HG03060 (cell line): ENCODE data around the gene HGFAC.
"Not testable (repeated sequence)": the region's sequence is repeated elsewhere in the genome, so short reads cannot be mapped to it uniquely, and the experiment has no call there.

Source experiments
- ATAC-seq: cut with Tn5 transposase; IDR thresholded peaks from one replicate; pipeline ENCODE4 v1.9.1; 2021; ENCODE audit warnings: low read depth, moderate number of reproducible peaks; ENCODE audit not compliant: unreplicated experiment

The HGFAC gene

DNA sequence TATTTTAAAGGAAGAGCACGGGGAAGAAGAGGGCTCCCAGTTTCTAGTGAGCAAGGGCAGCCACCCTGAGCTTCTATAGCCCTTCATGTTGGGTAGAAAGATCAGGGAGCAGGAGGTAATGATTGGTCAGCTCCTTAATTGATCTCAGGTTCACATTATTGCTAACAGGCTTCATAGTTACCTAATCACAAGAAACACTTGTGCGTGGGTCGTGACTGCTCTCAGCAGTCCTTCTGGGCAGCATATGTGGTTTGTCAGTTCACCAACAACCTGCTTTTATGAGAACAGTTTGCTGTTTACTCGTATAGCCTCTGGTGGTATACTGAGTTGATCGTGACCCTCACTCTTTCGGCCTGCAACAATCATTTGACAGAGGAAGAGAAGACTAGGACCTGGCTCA, 16.6 kb downstream of the HGFAC start:
- ATAC-seq, result no peak

DNA sequence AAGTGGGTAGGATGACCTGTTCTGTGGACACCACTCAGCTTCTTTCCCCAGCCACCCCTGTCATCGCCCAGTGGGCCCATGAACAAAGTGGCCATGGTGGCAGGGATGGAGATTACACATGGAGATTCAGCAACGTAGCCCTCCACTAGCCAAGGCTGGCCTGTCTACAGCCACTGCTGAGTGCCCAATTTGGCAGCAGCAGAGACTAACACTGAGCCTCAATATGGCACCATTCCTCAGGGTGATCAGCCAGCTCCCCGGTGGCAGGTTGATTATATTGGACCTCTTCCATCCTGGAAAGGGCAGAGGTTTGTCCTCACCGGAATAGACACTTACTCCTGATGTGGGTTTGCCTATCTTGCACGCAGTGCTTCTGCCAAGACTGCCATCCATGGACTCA, 17.4 kb downstream of the HGFAC start:
- ATAC-seq, result not testable (repeated sequence)

DNA sequence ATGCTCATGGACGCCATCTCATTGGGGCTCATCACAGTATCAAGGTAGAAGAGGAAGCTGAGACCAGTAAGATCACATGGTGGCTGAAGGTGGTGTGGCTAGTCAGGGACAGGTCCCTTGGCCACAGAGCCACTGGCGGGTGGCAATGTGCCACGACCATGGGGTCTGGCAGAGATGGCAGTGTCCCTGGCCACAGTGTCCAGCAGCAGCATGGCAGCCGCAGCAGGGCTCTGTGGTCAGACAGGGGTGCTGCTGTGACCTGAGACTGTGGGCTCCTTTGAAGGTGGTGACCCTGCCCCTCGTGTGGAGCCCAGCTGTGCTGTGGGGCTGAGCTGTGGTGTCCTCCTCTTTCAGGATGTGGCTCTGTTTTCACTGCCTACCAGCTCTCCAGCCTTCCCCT, 19.2 kb downstream of the HGFAC start:
- no peak for ATAC-seq

DNA sequence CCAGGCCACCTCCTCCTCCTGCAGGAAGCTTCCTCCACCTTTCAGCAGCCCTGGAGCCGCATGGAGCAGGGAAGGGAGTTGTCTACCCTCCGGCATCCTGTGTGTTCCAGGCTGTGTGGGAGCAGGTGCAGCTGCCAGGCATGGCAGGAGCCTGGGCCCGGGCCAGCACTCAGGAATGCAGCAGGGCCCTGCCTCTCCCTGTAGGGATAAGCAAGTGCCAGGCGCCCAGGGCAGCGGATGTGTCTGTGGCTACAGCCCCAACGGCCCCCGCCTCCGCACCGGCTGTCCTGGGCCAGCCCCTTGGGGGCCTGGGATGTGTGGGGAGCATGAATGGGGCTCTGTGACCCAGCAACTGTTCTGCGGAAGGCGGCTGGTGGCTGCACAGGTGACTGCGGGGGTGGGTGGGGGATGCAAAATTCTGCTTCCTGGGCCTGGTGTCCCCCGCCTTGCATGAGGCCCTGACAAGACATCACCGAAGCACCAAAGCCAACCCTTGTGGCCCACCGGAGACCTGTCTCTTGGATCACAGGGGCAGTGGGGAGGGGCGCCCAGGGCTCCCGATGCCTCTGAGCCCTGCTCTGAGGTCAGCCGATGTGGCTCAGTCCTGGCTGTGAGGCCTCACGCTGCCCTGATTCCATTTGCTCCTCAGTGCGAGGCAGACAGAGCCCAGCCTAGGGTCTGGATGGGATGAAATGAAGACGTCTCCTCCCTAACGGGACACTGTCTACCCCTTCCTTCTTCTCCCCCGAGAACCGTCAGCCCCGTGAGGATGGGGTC, 19.9 kb downstream of the HGFAC start:
- no peak for ATAC-seq

DNA sequence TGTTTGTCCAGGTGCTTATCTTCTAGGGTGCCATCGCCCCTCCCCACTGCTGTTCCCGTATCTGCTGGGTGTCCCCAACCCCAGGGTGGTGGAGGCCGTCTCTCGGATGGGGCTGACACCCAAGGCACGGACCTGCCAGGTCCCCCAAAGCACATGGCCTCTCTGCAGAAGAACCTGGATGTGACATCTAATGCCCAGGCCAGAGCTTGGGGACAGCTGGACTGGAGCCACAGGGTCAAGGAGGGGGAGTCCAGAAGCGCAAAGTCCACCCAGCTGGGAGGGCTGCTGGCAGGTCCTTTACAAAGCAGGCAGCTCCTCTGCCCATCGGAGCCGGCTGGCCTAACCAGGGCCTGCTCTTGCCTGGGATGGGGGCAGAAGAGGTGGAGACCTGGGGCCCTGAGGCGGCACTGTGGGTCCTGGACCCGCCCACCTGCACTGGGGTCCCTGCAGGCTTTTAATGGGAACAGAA, 20.6 kb downstream of the HGFAC start:
- no peak for ATAC-seq

DNA sequence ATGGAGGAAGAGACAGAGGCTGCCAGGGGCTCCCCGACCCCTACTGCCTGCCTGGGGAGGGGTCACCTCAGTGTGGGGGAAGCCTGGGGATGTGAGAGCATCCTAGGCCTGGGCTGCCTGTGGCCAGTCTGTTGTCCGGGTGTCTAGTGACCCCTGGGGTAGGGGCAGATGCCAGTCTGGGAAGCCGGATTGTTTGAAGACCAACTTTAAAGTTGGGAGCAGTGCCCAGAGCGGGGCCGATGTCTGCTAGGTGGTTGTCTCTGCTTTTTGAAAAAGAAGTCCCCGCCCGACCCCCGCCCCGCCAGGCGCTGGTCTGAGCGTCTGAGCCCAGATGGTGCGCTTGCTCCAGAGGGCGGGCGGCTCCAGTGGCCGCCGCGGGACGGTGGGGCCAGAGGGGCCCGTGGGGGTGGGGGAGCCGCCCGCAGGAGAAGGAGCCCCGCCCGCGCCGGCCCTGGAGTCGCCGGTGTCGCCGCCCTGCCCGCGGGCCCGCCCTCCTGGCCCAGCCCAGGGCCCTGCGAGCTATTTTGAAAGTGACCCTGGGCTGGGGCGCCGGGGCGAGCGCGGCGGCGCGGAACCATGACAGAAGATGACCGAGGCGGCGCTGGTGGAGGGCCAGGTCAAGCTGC, 21.1 kb downstream of the HGFAC start, which contains the start of gene DOK7:
Gene DOK7, plus strand, starts transcription at position 517 of the 626 bp plus-strand sequence. Its CDS starts 70 bp downstream, at position 587.
- ATAC-seq, result no peak

DNA sequence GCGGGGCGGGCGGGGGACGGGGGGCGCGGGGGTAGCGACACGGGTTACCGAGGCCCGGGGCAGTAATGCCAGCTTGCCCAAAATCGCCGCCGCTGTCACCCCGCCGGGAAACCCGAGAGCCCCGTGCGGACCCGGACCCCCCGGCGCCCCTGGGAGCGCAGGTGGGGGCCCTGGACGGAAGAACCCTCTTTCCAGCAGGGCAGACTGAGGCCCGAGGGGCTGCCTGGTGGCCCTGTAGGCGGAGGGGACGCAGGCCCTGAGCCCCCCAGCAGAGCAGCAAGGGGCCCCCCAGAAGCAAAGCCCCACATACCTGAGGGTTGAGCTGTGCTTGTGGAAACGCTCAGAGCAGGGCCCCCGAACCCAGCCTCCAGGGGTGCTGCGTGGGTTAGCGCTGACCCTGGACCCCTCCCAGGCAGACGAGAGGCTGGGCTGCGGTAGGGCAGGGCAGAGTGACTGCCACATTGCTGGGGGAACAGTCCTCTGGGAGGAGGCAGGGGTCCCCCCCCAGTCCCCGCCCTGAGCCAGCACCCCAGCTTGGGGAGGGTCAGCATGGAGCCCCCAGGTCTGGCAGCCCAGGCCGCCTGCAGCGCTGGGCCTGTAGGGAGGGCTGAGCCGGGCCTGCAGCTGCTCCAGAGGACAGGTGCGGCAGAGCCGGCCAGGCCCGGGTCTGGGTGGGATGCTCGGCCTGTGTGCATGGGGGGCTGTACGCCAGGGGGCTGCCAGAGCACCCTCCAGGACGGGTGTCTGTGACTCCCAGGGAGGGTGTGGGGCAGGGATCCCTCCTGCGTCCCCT, 22.0 kb downstream of the HGFAC start:
- ATAC-seq, result no peak

DNA sequence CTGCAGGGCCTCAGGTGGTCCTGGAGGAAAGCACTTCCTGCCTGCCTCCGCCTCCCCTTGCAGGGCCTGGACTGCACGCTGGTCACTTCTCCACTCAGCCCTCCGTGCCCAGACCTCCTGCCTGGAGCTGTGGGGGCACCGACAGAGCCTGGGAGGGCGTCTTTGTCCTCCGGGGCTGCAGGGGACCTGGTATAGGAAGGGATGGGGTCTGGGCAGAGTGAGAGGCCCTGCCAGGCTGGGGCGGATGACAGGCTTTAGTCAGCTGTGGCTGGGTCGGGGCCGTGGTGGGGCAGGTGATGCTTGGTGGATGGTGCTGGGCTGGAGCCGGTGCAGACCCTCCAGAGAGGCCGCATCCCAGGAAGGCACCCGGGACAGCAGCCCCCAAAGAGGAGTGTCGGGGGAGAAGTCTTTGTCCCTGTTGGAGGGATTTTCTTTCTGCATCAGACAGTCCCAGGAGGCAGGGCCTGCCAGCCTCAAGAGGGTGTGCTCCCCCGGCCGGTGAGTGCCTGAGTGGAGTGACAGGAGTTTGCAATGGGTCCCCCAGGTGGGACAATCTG, 22.7 kb downstream of the HGFAC start:
- ATAC-seq, result no peak

DNA sequence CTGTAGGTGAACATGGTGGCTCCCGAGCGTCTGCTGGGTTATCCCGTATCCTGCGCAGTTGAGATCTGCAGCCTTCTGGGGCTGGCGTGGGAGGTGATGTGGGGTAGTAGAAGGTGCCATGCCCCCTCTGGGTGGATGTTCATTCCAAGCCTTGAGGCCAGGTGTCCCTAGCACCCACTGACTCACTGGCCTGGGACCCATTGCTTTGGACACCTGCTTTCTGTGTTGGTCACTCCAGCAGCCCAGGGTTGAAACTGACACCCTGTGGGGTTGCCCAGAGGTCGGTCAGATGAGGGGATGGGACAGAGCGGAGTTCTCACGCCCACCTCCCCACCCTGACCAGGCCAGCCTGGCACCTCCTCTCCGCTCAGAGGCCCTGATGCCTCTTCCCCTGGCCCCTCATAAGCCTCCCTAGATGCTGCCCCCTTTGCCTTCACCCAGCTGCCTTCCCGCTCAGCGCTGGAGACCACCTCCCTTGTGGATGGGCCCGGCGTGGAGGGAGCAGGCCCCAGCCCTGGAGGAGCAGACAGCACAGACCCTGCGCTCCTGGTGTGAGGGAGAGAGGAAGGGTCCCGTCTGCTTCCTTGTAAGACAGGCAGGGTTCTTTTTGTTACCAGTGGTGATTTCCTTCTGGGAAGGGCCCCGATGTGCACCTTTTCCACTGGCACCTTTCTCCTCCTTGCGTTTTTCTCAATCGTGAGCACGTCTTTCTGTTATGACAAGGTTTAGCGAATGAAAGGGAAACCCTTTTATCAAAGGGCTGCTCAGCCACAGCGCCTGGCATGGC, 23.3 kb downstream of the HGFAC start:
- ATAC-seq, result no peak

DNA sequence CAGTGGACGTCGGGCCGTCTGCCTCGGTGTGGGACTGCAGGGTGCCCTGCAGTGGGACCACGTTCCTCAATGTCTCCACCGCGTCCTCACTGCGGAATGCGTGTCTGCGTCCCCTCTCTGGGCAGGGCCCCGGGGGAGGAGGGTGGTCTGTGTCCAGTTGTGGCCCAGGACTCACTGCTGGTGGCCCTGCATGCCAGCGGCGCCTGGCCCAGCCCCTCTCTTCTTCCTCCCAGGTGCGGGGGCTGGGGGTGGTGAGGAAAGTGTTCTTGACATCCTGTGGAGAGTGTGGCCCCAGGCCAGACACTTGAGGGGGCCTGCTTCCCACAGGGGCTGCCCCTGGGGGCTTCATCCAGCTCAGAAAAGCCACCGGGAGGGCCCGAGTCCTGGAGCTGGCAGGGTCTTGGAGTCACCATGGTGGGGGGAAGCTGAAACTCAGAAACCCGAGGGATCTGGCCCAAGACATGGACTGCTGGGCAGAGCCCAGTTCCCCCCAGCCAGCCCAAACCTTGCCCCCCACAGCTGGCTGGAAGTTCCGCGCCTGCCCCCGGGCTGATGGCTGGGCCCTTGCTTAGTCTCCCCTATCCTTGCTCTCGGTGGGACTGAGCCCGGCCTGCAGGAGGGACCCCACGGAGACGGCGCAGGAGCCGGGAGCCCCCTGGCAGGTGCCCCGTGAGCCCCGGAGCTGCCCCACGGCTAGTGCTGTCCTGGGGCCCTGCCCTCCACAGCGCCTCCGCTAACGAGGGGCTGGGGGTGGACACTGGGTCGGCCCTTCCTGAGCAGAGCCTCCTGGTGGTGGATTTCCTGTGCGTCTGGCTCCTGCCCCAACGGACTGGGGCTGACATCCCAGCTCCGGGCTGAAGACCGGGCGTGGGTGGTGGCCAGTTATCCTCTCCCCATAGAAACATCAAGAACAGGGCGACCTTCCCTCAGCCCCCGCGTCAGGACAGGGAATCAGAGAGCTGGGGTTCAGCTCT, 24.2 kb downstream of the HGFAC start:
- no peak for ATAC-seq

DNA sequence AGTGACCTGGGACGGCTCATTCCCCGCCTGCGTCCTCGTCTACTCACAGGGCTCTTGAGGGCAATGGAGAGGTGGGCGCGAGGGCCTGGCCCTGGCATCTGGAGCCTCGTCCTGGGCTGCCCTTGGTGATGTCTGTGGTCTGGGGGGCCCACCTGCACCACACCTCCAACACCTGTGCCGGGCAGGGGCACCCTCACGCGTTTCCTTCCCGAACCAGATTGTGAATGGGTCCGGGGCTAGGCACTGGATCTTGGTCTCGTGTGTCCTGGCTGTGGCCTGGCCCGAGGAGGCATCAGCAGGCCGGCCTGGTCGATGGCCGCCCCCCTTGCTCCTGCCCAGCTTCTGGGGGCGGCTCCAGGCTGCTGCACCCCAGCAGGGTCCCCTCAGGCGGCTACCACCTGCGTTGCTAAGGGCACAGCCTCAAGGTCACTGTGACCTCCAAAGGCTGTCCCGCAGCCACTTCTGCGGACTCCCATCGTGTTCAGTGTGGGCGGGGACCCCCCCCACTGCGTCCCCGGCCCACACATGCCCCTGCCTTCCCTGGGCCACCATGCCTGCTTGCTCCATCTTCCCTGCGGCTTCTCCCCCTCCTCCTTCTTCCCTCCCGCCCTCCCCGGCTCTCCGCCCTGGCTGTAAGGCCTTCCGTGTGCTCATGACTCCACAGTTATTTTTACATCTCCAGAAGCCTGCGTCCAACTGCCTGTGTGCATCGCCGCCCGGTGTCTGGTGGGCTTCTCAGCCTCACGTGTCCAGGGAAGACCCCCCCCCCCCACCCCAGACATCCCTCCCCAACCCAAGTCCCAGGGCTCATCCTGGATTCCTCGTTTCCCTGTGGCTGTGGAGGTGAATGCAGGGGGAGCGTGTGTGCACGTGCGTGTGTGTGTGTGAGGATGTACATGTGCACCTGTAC, 25.2 kb downstream of the HGFAC start:
- ATAC-seq, result no peak

DNA sequence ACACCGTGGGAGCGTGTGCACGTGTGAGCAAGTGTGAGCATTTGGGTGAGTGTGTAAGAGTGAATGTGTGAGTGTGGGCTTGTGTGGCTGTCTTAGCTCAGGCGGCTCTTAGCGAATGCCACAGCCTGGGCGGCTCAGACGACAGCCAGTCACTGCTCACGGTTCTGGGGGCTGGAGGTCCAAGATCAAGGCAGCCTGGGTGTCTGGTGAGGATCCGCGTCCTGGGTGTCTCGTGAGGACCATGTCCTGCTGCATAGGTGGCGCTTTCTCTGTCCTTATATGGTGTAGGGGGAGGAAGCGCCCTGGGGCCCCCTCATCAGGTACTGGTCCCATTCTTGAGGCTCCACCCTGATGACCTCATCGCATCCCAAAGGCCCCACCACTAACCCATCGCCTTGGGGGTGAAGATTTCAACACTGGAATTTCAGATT, 25.8 kb downstream of the HGFAC start:
- ATAC-seq, result no peak

DNA sequence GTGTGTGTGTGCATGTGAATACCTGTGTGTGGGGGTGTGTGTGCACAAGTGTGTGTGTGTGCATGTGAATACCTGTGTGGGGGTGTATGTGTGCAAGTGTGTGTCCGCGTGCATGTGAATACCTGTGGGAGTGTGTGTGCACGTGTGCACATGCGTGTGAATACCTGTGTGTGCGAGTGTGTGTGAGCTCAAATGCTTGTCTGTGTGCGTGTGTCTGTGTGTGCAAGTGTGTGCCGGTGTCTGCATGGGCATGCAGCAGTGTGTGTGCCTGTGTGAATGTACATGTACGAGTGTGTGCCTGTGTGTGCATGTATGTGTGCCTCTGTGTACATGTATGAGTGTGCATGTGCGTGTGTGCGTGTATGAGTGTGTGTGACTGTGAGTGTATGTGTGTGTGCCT, 26.4 kb downstream of the HGFAC start:
- no peak for ATAC-seq

DNA sequence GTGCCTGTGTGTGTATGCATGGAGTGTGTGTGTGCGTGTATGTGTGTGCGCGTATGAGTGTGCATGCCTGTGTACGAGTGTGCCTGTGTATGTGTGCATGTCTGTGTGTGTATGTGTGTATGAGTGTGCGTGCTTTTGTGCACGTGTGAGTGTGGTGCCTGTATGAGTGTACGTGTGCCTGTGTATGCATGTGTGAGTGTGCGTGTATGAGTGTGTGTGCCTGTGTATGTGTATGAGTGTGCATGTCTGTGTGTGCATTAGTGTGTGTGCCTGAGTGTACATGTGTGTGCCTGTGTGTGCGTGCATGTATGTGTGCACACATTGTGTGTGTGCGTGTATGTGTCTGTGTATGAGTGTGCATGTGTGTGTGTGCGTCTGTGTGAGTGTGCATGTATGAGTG, 27.0 kb downstream of the HGFAC start:
- ATAC-seq, result no peak

DNA sequence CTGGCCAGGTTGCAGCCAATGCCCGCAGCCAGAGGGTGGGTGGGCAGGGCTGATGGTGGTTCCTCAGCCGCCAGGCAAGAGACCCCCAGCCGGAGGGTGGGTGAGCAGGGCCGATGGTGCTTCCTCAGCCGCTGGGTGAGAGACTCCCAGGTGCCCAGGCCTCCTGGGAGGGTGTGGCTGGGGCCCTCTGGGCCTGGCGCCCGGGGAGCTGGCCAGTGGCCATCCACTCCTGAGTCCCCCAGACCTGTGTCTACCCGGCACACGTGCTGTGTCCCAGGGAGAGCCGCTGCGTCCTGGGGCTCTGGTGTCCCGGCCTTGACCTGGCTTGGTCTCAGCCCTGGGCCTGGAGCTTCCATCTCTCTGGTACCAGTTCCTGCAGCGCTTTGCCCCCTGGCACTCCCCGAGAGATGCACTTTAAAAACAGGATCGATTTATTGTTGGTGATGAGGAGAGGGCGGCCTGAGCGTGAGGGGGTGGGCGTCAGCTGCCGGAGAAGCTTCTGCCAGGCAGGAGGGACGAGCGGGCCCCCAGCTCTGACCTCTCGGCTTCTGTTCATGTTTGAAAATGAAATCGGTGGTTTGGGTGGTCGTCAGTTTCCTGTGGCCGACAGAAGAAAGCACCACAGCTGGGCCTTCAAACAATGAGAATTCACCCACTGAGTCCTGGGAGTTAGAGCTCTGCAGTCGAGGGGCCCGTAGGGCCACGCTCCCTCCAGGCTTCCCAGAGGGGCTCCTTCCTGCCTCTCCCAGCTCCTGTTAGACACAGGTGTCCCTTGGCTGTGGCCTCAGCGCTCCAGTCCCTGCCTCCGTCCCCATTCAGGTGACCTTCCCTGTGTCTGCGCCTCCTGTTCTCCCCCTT, 27.8 kb downstream of the HGFAC start:
- ATAC-seq, result no peak

DNA sequence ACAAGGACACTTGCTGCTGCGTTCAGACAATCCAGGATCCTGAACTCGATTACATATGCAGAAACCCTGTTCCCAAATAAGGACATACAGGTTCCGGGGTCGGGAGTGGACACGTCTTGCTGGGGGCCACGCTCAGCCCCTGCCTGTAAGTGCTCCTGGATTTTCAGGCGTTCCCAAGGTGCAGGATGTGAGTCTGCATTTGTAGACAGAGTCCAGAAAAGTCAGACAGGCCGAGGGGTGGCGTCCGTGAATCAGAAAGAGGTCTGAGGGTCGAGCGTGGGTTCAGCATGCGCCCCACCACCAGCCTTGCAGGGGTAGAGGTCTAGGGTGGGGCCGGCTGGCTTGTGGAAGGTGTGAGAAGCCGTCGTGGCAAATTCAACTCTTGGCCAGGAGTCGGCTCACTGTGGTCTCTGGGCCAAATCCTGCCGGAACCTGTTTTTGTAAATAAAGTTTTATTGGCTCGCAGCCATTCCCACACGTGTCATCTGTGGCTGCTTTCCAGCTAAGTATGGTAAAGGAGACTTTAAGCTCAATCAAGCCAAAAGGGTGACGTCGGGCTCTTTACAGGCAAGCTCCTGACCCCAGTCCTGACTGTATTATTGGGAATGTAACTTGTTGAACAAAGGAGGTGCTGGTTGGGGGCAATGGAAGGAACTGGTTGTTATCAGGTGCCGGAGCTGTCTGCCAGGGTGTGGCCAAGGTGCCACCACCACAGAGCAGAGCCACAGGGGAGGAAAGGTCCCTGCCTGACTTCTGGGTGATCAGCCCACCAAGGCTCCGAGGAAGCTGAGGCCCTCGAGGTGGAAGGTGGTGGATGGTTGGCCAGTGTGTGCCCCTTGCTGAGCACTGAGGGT, 28.7 kb downstream of the HGFAC start:
- ATAC-seq, result no peak
